ENCODE measurements around the gene SPAG4.

SPAG4 gene

DNA sequence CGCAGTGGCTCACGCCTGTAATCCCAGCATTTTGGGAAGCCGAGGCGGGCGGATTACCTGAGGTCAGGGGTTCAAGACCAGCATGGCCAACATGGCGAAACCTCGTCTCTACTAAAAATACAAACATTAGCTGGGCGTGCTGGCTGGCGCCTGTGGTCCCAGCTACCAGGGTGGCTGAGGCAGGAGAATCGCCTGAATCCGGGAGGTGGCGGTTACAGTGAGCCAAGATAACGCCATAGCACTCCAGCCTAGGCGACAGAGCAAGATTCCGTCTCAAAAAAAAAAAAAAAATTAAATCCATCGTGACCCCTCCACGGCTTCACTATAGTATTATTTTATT lies 50.3 kb downstream of the SPAG4 start:
- TF ChIP-seq, protein P1, sequence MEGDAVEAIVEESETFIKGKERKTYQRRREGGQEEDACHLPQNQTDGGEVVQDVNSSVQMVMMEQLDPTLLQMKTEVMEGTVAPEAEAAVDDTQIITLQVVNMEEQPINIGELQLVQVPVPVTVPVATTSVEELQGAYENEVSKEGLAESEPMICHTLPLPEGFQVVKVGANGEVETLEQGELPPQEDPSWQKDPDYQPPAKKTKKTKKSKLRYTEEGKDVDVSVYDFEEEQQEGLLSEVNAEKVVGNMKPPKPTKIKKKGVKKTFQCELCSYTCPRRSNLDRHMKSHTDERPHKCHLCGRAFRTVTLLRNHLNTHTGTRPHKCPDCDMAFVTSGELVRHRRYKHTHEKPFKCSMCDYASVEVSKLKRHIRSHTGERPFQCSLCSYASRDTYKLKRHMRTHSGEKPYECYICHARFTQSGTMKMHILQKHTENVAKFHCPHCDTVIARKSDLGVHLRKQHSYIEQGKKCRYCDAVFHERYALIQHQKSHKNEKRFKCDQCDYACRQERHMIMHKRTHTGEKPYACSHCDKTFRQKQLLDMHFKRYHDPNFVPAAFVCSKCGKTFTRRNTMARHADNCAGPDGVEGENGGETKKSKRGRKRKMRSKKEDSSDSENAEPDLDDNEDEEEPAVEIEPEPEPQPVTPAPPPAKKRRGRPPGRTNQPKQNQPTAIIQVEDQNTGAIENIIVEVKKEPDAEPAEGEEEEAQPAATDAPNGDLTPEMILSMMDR (IDR thresholded peaks at IDR 0.05; ENCODE audit: low read length), result no peak
- TF ChIP-seq EZH2 (optimal IDR thresholded peaks at IDR 0.05; ENCODE audit: low read depth, low read length) (no peak), EZH2phosphoT487 (IDR thresholded peaks at IDR 0.05; ENCODE audit: low read length) (no peak)
- no peak for DNase-seq
- Histone ChIP-seq H3K4me3 (ENCODE audit: low read length) (no peak overlapping the region), H3K27ac (ENCODE audit: low read length) (no peak overlapping the region), H3K9me3 (replicated peaks; ENCODE audit: insufficient read depth, low read length) (no peaks in the 10 kb centered on the region), H3K9me2 (replicated peaks; ENCODE audit: insufficient read depth, low read length) (no peaks in the 10 kb centered on the region), H3K4me2 (ENCODE audit: low read depth, low read length) (no peak overlapping the region), H3K4me1 (ENCODE audit: low read length) (peaks cover 21% of the 10 kb centered on the region), H3K79me2 (ENCODE audit: low read length) (peaks cover 39% of the 10 kb centered on the region), H2AFZ (ENCODE audit: low read length) (no peak overlapping the region), H4K20me1 (ENCODE audit: insufficient read depth, low read length) (peaks cover 26% of the 10 kb centered on the region), H3K27me3 (replicated peaks; ENCODE audit: insufficient read depth, low read length) (no peaks in the 10 kb centered on the region), H3K36me3 (replicated peaks; ENCODE audit: insufficient read depth, low read length) (no peaks in the 10 kb centered on the region; the same call in 1 of the 2 replicates), H3K9ac (ENCODE audit: low read length) (no peak overlapping the region), H3F3A (ENCODE audit: insufficient read depth, low read length) (peaks cover 23% of the 10 kb centered on the region)

DNA sequence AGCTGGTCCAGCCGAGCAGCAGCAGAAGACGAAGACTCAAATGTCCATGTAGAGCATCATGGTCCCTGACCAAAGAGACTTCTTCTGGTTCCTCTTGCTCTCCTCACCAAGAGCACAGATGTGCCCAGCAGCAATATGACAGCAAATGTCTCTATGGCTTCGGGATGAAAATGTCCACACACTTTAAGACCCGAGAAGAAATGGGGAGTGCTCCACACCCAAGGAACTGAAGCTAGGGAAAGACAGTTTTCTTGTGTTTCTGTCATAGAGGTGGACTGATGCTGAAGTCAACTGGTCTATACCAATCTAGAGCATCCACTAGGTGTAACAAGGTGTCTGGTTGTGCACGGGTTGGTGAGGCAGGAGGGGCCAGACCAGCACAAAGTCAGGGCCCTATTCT lies 53.6 kb downstream of the SPAG4 start:
- H3K36me3 ChIP-seq (replicated peaks; ENCODE audit: insufficient read depth, low read length), result no peaks in the 10 kb centered on the region; the same call in 1 of the 2 replicates
- H3K4me2 ChIP-seq (ENCODE audit: low read depth, low read length), result no peak overlapping the region
- no peak overlapping the region for H2AFZ ChIP-seq (ENCODE audit: low read length)
- no peak overlapping the region for H3K9ac ChIP-seq (ENCODE audit: low read length)
- no peaks in the 10 kb centered on the region for H3K27me3 ChIP-seq (replicated peaks; ENCODE audit: insufficient read depth, low read length)
- H3K9me2 ChIP-seq (replicated peaks; ENCODE audit: insufficient read depth, low read length), result no peaks in the 10 kb centered on the region
- H3K9me3 ChIP-seq (replicated peaks; ENCODE audit: insufficient read depth, low read length), result no peaks in the 10 kb centered on the region
- H4K20me1 ChIP-seq (ENCODE audit: insufficient read depth, low read length), result no peaks in the 10 kb centered on the region
- H3F3A ChIP-seq (ENCODE audit: insufficient read depth, low read length), result peaks cover 3% of the 10 kb centered on the region; the same call in 1 of the 2 replicates
- no peaks in the 10 kb centered on the region for H3K4me1 ChIP-seq (ENCODE audit: low read length)
- H3K27ac ChIP-seq (ENCODE audit: low read length), result no peak overlapping the region
- H3K79me2 ChIP-seq (ENCODE audit: low read length), result peaks cover 6% of the 10 kb centered on the region
- DNase-seq, result no peak
- H3K4me3 ChIP-seq (ENCODE audit: low read length), result no peak overlapping the region
- TF ChIP-seq, protein P1 (IDR thresholded peaks at IDR 0.05; ENCODE audit: low read length), result no peak
- TF ChIP-seq EZH2 (optimal IDR thresholded peaks at IDR 0.05; ENCODE audit: low read depth, low read length) (no peak), EZH2phosphoT487 (IDR thresholded peaks at IDR 0.05; ENCODE audit: low read length) (no peak)

GRCh38 chr20:35669681-35670080 lies 54.1 kb downstream of the SPAG4 start:
- no peak overlapping the region for H3K9ac ChIP-seq (ENCODE audit: low read length)
- H3F3A ChIP-seq (ENCODE audit: insufficient read depth, low read length), result no peaks in the 10 kb centered on the region
- no peak overlapping the region for H2AFZ ChIP-seq (ENCODE audit: low read length)
- H3K9me3 ChIP-seq (replicated peaks; ENCODE audit: insufficient read depth, low read length), result no peaks in the 10 kb centered on the region
- H3K79me2 ChIP-seq (ENCODE audit: low read length), result peaks cover 1% of the 10 kb centered on the region
- H3K4me2 ChIP-seq (ENCODE audit: low read depth, low read length), result no peak overlapping the region
- no peak for DNase-seq
- H3K27me3 ChIP-seq (replicated peaks; ENCODE audit: insufficient read depth, low read length), result no peaks in the 10 kb centered on the region
- TF ChIP-seq, protein P1 (IDR thresholded peaks at IDR 0.05; ENCODE audit: low read length), result no peak
- TF ChIP-seq EZH2 (optimal IDR thresholded peaks at IDR 0.05; ENCODE audit: low read depth, low read length) (no peak), EZH2phosphoT487 (IDR thresholded peaks at IDR 0.05; ENCODE audit: low read length) (no peak)
- H4K20me1 ChIP-seq (ENCODE audit: insufficient read depth, low read length), result no peaks in the 10 kb centered on the region
- H3K36me3 ChIP-seq (replicated peaks; ENCODE audit: insufficient read depth, low read length), result no peaks in the 10 kb centered on the region; the same call in 1 of the 2 replicates
- no peaks in the 10 kb centered on the region for H3K9me2 ChIP-seq (replicated peaks; ENCODE audit: insufficient read depth, low read length)
- H3K27ac ChIP-seq (ENCODE audit: low read length), result no peak overlapping the region
- H3K4me1 ChIP-seq (ENCODE audit: low read length), result no peaks in the 10 kb centered on the region
- H3K4me3 ChIP-seq (ENCODE audit: low read length), result no peak overlapping the region
